Right renal cortex interstitium (tissue), 3 donors: ENCODE data around the gene KAZN. TPM values are rescaled to one million over a fixed set of nuclear protein-coding genes. Genes with fewer than 3 reads are reported as not detected.
"Not testable (repeated sequence)": the region's sequence is repeated elsewhere in the genome, so short reads cannot be mapped to it uniquely, and the experiment has no call there.

ENCODE experiments used
- DNase-seq, 3 donors: peaks; one replicate each; pipeline ENCODE4 v3.0.0-alpha.2; 2013; ENCODE audit warnings: low read depth in 3 of 3, low spot score in 2 of 3
- polyA plus RNA-seq, 3 donors: library from polyadenylated mRNA; unstranded; fragments of 120-200 nt; gene quantifications; one replicate each; pipeline ENCODE4 v1.2.1, GENCODE V29; 2013; ENCODE audit not compliant: insufficient read length in 3 of 3

KAZN gene
- polyA plus RNA-seq, 3 donors = 31.1 to 37.0 (median 31.5) TPM

DNA sequence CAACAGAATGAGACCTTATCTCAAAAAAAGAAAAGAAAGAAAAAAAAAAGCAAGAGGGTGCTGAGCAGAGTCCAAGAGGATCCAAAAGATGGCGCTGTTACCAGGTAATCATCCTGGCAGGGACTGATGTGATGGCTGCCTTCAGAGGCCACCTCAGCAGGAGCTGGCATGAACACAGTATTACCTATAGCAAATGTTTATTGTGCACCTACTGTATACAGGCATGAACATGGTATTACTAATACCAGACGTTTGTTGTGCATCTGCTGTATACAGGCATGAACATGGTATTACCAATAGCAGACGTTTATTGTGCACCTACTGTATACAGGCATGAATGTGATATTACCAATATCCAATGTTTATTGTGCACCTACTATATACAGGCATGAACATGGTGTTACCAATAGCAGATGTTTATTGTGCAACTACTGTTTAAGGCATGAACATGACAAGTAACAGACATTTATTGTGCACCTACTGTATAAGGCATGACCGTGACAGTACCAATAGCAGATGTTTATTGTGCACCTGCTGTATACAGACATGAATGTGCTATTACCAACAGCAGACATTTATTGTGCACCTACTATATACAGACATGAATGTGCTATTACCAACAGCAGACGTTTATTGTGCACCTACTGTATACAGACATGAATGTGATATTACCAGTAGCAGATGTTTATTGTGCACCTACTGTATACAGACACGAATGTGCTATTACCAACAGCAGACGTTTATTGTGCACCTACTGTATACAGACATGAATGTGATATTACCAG, 439.9 kb downstream of the KAZN start:
- DNase-seq = no peak

DNA sequence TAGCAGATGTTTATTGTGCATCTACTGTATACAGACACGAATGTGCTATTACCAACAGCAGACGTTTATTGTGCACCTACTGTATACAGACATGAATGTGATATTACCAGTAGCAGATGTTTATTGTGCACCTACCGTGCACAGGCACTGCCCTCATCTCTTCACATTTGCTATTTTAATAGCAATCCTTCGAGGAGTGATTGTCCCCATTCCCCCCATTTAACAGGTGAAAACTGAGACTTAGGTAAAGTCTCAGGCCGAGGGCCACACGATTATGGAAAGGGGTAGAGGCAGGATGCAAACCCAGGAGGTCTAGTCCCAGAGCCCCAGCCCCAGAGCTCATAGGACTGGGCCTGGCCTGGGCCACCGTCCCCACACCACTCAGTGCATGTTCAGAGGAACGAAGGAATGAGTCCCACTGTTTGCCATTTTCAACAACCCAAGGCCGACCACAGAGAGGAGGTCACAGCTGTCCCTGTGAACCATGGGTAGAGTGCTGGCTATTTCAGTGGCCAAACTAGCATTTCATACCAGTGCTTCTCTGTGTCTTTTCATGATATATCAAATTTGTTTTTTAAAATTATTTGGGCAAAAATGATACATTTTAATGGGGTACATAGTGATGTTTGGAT, 440.6 kb downstream of the KAZN start:
- DNase-seq = no peak

DNA sequence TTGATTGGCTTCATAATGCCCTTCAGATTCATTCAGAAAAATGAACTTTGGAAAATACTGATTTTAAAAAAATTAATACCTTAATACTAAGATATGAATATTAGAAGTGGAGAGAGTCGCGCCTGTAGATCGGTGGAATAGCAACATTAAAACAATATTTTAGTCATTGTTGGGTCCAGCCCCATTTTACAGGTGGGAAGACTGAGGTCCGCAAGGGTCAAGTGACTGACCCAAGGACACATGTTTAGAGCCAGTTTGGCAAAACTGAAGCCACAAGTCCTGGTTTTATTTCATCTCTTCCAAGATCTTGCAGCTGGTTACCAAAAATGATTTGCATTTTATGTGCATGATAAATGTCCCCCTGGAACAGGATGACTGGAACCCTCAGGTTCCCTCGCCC, 441.4 kb downstream of the KAZN start:
- DNase-seq = no peak

DNA sequence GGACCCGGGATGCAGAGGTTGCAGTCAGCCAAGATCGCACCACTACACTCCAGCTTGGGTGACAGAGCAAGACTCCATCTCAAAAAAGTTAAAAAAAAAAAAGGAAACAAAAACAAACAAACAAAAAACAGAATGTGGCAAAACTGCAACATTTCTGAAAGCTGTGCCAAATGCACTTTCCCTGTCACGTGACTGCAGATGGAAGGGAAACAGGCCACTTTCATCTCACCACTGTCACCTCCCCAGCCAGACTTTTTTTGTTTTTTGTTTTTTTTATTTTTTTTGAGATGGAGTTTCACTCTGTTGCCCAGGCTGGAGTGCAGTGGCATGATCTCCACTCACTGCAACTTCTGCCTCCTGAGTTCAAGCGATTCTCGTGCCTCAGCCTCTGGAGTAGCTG, 442.2 kb downstream of the KAZN start:
- DNase-seq = not testable (repeated sequence)

GRCh38 chr1:15042866-15043265, 444.4 kb downstream of the KAZN start:
- DNase-seq = no peak

GRCh38 chr1:15043934-15044333, 445.4 kb downstream of the KAZN start:
- no peak for DNase-seq

- DNase-seq = no peak
Observed at GRCh38 chr1:15045123-15045522, 446.6 kb downstream of the KAZN start.

- peak in 2 of 3 donors; percentile 65 to 67 for DNase-seq
Observed at GRCh38 chr1:15046487-15047165, 448.1 kb downstream of the KAZN start.

DNA sequence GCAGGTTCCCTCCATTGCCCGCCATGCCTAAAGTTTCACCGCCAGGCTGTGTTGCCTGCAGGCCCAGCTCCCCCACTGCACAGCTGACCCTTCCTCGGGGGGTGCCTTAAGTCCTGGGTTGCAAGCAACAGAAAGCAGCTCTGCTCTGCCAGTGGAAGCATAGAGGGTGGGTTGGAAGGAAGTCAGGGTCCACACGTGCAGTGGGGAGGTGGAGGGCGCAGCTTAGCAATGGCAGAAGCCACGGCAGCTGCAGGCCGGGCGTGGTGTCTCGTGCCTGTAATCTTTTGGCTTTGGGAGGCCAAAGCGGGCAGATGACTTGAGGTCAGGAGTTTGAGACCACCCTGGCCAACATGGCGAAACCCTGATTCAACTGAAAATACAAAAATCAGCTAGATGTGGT, 448.8 kb downstream of the KAZN start:
- no peak for DNase-seq

DNA sequence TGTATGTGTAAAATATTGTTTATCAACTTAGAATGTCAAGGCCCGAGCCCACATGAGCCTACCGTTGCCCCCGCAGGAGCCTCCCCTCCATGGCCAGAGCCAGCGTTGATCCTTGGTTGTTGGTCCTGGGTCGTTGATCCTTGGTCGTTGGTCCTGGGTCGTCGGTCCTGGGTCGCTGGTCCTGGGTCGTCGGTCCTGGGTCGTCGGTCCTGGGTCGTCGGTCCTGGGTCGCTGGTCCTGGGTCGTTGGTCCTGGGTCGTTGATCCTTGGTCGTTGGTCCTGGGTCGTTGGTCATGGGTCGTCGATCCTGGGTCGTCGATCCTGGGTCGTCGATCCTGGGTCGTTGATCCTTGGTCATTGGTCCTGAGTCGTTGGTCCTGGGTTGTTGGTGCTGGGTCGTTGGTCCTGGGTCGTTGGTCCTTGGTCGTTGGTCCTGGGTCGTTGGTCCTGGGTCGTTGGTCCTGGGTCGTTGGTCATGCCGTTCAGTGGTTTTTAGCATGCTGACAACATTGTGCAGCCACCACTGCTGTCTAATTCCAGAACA, 450.0 kb downstream of the KAZN start:
- DNase-seq = no peak

DNA sequence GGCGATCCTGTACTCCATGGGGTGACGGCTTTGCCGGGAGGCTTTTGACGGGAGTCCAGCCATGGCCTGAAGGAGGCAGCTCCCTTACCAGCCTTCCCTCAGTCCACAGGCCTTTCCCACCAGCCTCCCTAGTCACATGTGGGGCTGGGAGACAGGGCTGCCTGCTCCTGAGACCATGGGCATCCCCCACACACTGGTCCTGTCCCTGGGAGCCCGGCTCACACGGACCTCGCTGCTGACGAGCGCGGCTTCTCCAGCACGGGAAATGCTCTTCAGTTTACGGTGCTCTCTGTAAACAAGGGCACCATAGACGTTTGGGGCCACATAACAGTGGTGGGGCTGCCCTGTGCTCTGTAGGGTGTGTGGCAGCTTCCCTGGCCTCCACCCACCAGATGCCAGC, 450.6 kb downstream of the KAZN start:
- no peak for DNase-seq

DNA sequence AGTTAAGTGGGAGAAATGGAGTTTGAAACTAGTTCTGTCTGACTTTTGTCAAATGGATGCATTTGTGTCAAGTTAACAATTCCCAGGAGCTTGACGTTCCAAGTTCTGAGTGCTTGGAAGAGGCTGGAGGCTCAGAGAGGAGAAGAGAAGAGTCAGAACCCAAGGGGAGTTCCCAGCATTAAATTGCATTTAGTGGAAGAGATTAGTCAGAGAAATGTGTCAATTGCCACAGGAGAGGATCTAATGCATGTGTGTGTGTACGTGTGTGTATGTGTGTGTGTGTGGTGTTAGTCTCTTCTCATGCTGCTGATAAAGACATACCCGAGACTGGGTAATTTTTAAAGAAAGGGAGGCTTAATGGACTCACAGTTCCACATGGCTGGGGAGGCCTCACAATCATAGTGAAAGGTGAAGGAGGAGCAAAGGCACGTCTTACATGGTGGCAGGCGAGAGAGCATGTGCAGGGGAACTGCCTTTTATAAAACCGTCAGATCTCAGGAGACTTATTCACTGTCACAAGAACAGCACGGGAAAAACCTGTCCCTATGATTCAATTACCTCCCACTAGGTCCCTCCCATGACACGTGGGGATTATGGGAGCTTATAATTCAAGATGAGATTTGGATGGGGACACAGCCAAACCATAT, 453.5 kb downstream of the KAZN start:
- DNase-seq = no peak

DNA sequence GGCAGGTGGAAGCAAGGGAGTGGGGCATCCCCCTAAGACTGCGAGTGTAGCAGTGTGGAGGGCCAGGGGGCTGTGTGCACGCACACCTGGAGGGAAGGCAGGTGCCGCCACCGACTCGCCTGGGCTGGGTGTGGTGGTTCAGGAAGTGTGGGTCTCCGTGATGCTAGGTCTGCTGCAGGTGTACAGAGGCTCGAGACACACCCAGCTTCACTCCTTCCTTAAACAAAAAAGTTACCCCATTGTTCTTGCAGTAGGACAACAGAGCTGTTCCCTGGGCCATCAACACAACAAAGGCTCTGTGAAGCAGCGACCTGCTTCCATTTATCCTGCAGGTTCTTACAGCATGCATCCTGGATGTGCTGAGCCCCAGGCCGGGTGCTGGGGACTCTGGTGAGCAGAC, 454.7 kb downstream of the KAZN start:
- no peak for DNase-seq

DNA sequence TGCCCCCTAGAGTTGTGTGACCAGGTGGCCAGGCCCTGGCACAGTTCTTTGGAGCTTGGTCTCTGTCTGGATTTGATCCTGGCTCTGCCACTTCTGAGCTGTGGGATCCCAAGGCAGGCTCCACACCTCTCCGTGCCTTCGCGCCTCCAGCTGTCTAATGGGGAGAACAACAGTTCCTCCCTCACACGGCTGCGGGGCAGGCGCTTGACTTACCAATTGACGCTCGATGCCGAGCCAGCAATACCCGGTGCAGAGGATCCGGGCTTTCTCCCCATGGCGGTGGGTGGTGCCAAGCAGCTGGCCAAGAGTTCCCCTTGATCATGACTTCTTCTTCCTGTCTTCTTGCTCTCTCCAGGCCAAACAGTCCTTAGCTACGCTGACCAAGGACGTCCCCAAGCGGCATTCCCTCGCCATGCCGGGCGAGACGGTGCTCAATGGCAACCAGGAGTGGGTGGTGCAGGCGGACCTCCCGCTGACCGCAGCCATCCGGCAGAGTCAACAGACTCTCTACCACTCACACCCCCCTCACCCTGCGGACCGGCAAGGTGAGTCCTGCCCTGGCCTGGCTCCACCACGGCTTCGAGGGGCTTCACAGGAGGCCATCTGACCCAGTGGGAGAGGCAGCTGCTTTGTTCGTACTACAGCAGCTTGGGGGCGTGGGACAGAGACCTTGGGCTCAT, 457.4 kb downstream of the KAZN start:
- DNase-seq = no peak

DNA sequence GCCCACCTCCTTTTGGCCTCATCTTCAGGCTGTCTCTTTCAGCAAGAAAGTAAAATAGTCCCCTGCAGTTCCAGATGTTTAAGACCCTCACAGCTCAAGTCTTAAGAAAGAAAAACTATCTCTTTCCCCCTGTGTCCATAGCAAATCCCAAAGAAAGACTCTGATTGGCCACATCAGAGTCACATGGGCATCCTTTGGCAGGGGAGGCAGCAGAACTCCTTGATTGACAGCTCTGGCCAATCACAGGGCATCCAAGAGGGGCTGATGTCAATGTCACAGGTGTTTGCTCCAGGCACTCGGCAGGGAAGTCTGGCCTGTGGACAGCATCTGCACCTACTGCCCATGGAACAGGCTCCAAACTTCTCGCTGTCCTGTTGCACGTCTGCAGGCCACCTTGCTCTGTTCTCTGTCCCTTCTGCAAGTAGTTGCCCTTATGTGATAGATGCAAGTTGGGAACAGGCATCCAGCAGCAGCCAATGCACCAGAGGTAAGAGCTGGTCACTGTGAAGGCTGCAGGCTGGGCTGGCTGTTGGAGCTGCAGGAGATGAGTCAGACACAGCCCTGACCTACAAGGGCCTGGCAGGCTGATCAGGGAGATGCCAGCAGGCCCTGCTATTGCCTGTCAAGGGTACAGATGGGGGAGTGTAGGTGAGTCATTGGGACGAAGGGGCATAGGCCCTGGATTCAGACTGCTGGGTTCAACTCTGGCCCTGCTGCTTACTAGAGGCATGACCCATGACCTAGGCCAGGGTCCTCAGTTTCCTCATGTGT, 458.2 kb downstream of the KAZN start:
- no peak for DNase-seq

DNA sequence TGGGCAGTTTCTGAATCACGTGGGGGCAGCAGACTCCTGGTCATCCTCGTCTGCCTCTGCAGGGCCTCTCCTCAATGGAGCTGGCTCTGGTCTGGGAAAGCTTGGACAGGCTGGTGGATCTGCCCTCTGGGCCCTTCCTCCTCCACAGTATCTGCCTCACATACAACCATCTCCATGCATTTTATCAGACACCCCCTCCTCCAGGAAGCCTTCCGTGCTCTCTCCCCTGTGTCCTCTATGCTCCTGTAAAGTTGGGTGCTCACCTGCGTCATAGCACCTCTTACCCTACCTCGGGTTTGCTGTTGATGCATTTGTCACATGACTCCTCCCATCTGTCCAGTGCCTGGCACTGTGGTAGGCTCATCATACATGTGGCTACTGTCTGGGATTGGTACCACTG, 459.3 kb downstream of the KAZN start:
- no peak for DNase-seq

DNA sequence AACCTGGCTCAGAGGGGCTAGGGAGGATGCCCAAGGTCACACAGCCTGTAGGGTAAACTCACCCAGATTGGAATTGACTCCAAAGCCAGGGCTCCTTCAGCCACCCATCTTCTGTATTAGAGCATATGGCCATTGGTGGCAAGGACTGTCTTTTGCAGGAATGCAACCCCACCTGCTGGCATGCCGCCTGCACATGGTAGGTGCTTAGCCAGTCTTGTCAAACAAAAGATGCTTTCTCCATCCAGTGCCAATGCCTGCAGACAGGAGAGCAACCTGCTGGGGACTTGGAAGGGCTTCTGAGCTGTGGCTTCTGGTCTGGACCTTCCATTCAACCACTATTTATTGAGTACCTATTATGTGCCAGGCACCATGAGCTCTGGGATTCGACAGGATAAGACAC, 459.8 kb downstream of the KAZN start:
- DNase-seq = no peak

- DNase-seq = no peak
Observed at GRCh38 chr1:15060104-15060503, 461.6 kb downstream of the KAZN start.

DNA sequence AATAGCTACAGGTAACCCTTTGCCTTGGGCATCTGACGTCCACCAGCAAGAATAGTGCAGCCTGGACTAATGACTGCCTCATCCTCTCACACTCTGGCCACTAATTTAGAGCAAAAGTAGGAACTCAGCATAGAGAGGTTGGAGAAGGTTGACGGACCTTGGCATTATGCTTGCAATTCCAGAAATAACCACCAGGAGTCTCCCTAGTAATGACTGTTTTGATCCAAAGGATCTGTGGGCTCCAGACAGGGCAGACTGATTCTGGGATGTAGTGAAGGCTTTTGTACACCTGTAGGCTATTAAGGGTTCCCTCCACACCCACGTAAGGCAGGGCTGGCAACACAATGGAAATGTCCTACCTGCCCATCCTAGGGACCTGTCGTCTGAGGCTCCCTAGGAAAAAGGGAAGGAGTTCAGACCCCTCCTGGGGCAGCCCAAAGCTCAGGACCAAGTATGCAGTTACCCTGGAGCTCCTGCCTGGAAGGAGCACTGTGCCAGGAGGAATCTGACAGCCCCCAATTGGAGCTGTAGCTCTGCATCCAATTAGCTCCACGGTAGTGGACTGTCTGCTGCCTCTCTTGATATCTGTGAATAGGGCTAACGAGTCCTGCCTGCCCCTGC, 464.1 kb downstream of the KAZN start:
- DNase-seq = no peak
